ENCODE data around the gene AAK1.

AAK1 gene

DNA sequence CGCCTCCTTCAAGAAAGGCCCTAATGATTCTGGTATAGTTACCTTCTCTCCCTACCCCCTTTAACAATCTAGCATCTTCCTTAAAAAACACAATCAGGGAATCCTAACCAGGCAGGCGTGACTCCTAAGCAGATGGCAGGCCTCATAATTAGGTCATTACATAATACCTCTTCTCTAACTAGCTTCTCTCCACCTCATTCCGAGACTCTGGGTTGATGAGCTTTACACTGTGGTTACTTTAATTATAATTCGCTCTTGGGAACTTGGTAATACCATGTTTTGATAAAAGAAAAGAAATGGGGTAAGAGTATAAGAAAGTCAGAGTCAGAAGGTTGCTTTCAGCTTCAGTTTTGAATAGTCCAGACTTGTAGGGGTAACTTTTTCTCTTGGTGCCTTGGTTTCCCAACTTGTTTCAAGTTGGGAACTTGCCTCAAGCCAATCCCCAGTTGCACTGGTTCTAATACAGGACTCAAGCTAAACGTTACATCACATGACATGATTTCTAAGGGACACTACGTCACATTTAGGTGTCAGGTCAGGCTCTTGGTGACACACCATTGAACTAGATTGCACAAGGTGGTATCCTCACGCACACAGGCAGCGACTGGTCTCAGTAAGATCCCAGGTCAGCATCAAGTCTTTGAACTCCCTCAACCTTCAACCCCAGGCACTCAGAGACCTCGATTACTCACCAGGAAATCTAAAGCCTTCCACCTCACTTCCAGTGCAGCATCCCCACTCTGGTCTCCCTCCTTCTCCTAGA is 59.2 kb downstream of the AAK1 start:
- DNase-seq (ENCODE audit: low read depth): no peak
- H3K4me3 ChIP-seq (ENCODE audit: low read depth, low read length): no peak overlapping the region
- TF ChIP-seq, protein P1, sequence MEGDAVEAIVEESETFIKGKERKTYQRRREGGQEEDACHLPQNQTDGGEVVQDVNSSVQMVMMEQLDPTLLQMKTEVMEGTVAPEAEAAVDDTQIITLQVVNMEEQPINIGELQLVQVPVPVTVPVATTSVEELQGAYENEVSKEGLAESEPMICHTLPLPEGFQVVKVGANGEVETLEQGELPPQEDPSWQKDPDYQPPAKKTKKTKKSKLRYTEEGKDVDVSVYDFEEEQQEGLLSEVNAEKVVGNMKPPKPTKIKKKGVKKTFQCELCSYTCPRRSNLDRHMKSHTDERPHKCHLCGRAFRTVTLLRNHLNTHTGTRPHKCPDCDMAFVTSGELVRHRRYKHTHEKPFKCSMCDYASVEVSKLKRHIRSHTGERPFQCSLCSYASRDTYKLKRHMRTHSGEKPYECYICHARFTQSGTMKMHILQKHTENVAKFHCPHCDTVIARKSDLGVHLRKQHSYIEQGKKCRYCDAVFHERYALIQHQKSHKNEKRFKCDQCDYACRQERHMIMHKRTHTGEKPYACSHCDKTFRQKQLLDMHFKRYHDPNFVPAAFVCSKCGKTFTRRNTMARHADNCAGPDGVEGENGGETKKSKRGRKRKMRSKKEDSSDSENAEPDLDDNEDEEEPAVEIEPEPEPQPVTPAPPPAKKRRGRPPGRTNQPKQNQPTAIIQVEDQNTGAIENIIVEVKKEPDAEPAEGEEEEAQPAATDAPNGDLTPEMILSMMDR (IDR thresholded peaks at IDR 0.05; ENCODE audit: insufficient read depth, low read depth, low read length, missing control alignments): no peak

DNA sequence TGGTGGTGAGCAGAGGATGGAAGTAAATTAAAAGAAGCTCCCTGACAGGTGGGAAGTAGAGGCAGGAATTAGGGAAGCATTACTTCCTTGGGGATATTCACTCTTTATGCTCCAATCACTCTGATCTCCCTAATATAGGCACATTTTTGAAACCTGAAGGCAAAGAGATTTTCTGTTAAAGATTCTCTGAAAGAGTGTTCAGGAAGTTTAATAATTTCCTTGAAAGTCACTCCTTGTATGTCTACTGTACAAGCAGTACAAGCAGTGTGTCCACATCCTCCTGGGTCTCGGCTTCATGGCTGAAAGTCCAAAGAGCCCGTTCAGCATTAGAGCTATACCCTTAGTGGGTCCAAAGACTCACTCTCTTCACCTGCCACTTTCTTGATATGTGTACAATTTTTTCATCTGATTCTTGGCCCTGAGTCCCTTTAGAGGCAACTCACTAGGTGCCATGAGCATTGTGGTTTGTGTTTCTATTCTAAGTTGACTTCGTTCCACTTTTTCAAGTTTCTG is 60.2 kb downstream of the AAK1 start:
- DNase-seq (ENCODE audit: low read depth): no peak
- H3K4me3 ChIP-seq (ENCODE audit: low read depth, low read length): no peak overlapping the region
- TF ChIP-seq, protein P1 (IDR thresholded peaks at IDR 0.05; ENCODE audit: insufficient read depth, low read depth, low read length, missing control alignments): no peak

DNA sequence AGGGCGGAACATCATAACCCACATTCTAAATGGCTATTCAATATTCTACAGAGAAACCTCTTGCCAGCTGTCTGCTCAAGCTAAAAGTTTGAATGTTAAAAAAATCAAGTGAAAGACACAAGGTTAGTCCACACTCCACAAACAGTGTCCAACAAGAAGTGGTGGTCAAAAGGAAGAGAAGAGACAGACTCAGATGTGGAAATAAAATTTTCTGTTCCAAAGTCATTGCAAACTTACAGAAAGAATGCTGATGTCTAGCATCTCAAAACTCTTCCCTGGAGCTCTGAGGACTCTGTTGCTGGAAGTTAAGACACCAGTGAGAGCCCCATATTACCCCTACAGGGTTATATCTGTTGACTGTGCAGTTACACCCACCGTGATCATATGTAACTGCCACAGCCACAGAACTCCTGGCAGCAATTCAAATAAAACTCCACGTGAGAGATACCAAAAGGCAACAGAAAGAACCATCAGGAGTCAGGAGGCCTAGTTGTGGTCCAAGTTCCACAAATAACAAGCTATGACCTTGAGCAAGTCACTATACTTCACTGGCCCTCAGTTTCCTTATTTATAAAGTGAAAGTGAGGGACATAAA is 60.9 kb downstream of the AAK1 start:
- peak; percentile 41 for DNase-seq (ENCODE audit: low read depth)
- H3K4me3 ChIP-seq (ENCODE audit: low read depth, low read length): peak overlapping the region; percentile 8; the same call in 1 of the 2 replicates
- TF ChIP-seq, protein P1 (IDR thresholded peaks at IDR 0.05; ENCODE audit: insufficient read depth, low read depth, low read length, missing control alignments): no peak

DNA sequence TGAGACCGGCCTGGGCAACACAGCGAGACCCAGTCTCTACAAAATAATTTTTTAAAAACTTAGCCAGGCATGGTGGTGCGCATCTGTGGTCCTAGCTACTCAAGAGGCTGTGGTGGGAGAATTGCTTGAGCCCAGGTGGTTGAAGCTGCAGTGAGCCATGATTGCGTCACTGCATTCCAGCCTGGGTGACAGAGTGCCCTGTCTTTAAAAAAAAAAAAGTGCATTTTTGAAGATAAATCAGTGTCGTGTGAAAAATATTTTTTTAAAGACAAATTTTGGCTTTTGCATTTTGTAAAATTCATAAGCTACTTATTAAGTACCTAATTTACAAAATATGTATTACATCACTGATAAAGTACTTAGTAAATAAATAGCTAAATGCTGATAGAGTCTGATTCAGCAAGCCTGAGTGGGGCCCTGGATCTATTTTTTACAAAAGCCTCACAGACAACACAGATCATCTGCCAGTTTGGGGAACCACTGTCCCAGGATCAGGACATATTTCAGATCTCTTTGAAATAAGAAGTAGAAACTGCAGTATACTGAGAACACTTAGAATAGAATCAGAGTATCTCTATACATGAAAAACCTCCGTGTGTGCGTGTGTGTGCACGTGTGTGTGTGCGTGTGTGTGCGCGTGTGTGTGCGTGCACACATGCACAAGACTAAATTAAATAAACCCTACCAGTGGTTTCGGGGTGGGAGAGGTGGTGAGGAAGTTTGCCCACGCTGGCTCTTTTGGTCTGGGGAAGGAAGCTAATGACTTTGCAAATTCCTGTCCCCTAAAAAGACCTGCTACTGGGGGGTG is 61.6 kb downstream of the AAK1 start:
- H3K4me3 ChIP-seq (ENCODE audit: low read depth, low read length): peak overlapping the region; percentile 8; the same call in 1 of the 2 replicates
- TF ChIP-seq, protein P1 (IDR thresholded peaks at IDR 0.05; ENCODE audit: insufficient read depth, low read depth, low read length, missing control alignments): no peak
- DNase-seq (ENCODE audit: low read depth): peak; percentile 60

DNA sequence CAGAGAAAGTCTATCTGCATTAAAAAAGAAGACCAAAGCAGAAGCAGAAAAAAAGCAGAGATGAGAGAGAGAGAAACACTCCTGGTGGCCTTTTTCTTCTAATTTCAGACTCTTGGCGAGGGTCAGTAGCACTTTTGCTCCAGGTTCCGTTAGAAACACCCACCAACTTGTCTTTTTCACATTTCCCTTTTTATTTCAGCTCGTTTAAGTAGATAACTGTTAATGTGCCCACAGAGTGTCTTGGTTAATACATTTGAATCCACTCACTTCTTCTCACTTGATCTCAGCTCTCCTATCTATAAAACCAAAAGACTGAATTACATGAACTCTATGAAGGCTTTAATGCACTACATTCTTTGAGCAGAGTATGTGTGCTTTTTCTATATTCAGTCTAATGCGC is 63.1 kb downstream of the AAK1 start:
- TF ChIP-seq, protein P1 (IDR thresholded peaks at IDR 0.05; ENCODE audit: insufficient read depth, low read depth, low read length, missing control alignments): no peak
- no peak for DNase-seq (ENCODE audit: low read depth)

DNA sequence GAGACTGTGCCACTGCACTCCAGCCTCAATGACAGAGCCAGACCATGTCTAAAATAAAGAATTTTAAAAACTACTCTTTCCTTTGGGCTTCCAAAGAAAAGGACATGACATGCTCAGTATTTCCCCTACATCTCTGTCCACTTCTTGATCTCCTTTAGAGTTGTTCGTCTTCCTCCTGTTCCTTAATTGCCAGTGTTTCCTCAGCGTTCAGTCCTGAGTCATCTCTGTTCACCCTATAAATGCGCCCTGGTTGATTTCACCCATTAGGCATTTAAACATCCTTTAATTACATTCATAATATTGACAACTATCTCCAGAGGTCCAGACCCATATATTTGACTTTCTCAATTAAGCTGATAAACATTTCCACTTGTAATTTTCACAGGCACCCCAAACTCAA is 64.0 kb downstream of the AAK1 start:
- TF ChIP-seq, protein P1 (IDR thresholded peaks at IDR 0.05; ENCODE audit: insufficient read depth, low read depth, low read length, missing control alignments): no peak
- no peak for DNase-seq (ENCODE audit: low read depth)
- H3K4me3 ChIP-seq (ENCODE audit: low read depth, low read length): no peak overlapping the region

More for the DNA sequence above, 63.1 kb downstream of the AAK1 start:
- H3K4me3 ChIP-seq (ENCODE audit: low read depth, low read length): no peak overlapping the region
